Measurements from ENCODE around the gene KIF5A. TPM values are rescaled to one million over a fixed set of nuclear protein-coding genes. Genes with fewer than 3 reads are reported as not detected.

The KIF5A gene
- total RNA-seq, 2 experiments from 2014 or later = 0.64 to 0.89 TPM

DNA sequence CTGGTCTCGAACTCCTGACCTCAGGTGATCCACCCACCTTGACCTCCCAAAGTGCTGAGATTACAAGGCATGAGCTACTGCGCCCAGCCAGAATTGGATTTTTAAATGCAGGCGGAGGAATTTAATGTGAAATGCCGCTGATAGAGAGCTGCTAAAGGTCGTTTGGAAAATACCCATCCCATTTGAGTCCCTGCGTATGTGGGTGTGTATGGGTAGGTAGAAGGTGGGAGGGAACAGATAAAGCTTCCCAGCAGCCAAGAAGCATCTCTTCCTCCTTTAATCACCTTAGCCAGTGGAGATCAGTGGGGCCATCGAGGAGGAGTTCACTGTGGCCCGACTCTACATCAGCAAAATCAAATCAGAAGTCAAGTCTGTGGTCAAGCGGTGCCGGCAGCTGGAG is 25.0 kb downstream of the KIF5A start:
- DNase-seq = no peak
- Mint-ChIP-seq H3K36me3 (ENCODE audit: low read depth) (no peaks in the 10 kb centered on the region), H3K27me3 (no peaks in the 10 kb centered on the region), H3K27ac (no peak overlapping the region), H3K9me3 (no peaks in the 10 kb centered on the region), H3K4me1 (no peaks in the 10 kb centered on the region), H3K4me3 (no peak overlapping the region)
- ChIA-PET CTCF (interaction anchor here (1.3 to 2.4 kb wide), 3 partner anchors 8 to 46 kb away, joined by 4 to 9 read pairs (median 5); no protein-coding TSS in a partner anchor), POLR2A (no interaction called here)

DNA sequence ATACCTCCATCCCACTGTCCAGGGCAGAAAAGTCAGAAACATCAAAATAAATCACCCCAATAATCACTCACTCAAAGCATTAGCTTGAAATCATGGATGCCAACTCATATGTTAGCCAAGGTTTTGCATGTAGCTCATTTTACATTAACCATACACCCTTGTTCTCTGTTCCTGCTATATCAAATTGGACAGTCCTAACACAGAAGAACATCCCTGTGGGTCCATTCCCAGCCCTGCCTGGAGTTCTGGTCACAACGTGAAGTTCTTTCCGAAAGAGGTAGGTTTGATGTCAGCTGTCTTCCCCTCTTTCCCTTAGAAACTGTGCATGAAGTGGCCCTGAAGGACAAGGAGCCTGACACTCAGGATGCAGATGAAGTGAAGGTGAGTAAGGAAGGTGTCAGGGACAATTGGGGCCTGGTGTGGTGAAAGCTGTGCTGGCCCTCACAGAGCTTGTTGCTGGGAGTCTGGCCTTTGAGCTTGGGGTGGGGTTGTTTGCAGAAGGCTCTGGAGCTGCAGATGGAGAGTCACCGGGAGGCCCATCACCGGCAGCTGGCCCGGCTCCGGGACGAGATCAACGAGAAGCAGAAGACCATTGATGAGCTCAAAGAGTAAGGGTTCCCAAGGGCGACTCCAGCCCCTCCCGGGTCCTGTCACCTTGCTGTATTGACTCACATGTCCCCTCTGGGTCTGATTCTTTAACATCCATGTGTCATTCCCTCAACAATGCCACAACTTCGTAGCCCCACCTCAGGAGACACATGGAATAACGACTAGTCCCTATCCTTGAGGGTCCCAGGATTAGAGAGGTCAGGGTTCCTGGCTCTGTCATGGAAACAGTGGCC is 26.1 kb downstream of the KIF5A start:
- DNase-seq = no peak
- POLR2A ChIA-PET = no interaction called here

DNA sequence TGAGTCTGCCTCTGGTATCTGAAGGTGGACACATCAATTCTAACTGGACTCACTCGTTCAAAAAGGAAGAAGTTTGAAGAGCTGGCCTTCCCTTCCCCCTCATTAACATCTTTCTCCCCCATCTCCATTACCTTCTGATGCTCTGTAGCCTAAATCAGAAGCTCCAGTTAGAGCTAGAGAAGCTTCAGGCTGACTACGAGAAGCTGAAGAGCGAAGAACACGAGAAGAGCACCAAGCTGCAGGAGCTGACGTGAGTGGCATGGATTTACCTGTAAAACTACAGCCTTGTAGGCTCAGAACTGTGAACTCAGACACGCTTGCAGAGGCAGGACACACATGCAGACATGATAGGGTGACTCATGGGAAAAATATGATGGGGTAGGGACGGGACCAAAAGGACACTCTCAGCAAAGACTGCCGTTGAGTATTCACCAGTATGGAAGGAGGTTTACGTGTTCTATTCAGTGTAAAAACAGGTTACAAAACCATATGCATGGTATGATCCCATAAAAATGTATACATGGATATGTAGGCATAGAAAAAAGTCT is 26.8 kb downstream of the KIF5A start:
- POLR2A ChIA-PET = no interaction called here
- no peaks in the 10 kb centered on the region for H3K36me3 Mint-ChIP-seq (ENCODE audit: low read depth)

More for the DNA sequence above, 26.1 kb downstream of the KIF5A start:
- Mint-ChIP-seq H3K27me3 (no peaks in the 10 kb centered on the region), H3K9me3 (no peaks in the 10 kb centered on the region), H3K27ac (no peak overlapping the region), H3K4me1 (no peaks in the 10 kb centered on the region), H3K36me3 (ENCODE audit: low read depth) (no peaks in the 10 kb centered on the region), H3K4me3 (no peak overlapping the region)
- CTCF ChIA-PET = interaction anchor here (0.9 to 2.4 kb wide), 6 partner anchors 7 to 118 kb away, joined by 3 to 9 read pairs (median 4); partner anchors contain the start of genes B4GALNT1 and OS9

DNA sequence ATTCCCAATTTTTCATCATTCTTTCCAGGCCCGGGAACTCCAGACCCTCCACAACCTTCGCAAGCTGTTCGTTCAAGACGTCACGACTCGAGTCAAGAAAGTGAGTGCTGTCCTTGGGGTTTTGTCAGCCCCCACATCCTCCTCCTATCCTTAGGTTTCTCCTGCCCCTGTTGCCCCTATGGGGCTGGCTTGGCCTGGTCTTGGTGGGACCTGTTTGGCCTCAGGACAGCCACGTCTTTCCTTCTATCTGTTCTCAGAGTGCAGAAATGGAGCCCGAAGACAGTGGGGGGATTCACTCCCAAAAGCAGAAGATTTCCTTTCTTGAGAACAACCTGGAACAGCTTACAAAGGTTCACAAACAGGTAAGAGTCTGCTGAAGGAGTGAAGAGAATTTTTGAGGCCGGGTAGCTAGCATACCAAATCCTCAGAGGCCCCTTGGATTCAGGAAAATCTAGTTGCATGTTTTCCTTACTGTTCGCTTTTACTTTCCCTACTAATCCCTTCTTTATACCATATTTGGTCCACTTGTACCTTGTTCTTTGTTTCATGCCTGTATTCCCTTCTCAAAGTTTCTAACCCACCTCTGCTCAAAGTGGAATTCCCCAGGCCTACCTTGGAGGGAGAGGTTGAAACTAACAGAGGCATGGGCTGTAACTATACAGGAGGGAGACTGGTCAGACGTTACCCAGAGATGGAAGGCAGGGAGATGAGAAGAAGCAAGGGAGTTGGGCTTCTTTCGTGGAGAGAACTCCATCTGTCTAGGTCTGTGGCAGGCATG is 28.3 kb downstream of the KIF5A start:
- Mint-ChIP-seq H3K4me3 (no peak overlapping the region), H3K9me3 (no peaks in the 10 kb centered on the region), H3K36me3 (ENCODE audit: low read depth) (no peaks in the 10 kb centered on the region), H3K4me1 (peaks cover 2% of the 10 kb centered on the region), H3K27me3 (no peaks in the 10 kb centered on the region), H3K27ac (no peak overlapping the region)
- ChIA-PET CTCF (interaction anchor here (1.0 to 1.2 kb wide), 2 partner anchors 11 to 66 kb away, joined by 3 to 5 read pairs; no protein-coding TSS in a partner anchor), POLR2A (no interaction called here)
- no peak for DNase-seq

More for the DNA sequence above, 26.8 kb downstream of the KIF5A start:
- Mint-ChIP-seq H3K27me3 (no peaks in the 10 kb centered on the region), H3K4me3 (no peak overlapping the region), H3K27ac (no peak overlapping the region), H3K4me1 (no peaks in the 10 kb centered on the region), H3K9me3 (no peaks in the 10 kb centered on the region)
- CTCF ChIA-PET = interaction anchor here (1.6 to 2.4 kb wide), 3 partner anchors 9 to 44 kb away, joined by 5 to 9 read pairs (median 5); no protein-coding TSS in a partner anchor
- no peak for DNase-seq

DNA sequence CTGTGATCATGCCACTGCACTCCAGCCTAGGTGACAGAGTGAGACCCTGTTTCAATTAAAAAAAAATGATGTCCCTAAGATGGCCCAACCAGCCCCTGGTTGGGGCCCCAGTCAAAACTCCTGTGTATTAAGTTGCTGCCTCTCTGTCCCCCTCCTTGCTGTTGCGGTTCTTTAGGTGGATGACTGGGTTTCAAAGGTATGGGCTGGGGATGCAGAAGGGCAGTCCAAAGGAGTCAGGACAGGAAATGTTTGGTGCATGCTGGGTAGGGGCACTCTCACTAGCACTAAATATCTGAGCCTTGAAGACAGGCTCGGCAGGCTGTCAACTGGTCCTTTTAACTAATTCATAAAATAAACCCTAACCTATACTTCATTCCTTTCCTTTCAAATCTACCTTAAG is 29.2 kb downstream of the KIF5A start:
- no peak overlapping the region for H3K4me3 Mint-ChIP-seq
- H3K9me3 Mint-ChIP-seq = no peaks in the 10 kb centered on the region
- H3K4me1 Mint-ChIP-seq = peaks cover 6% of the 10 kb centered on the region
- ChIA-PET CTCF (no interaction called here), POLR2A (no interaction called here)
- no peaks in the 10 kb centered on the region for H3K27me3 Mint-ChIP-seq
- H3K36me3 Mint-ChIP-seq (ENCODE audit: low read depth) = no peaks in the 10 kb centered on the region
- no peak for DNase-seq
- no peak overlapping the region for H3K27ac Mint-ChIP-seq

DNA sequence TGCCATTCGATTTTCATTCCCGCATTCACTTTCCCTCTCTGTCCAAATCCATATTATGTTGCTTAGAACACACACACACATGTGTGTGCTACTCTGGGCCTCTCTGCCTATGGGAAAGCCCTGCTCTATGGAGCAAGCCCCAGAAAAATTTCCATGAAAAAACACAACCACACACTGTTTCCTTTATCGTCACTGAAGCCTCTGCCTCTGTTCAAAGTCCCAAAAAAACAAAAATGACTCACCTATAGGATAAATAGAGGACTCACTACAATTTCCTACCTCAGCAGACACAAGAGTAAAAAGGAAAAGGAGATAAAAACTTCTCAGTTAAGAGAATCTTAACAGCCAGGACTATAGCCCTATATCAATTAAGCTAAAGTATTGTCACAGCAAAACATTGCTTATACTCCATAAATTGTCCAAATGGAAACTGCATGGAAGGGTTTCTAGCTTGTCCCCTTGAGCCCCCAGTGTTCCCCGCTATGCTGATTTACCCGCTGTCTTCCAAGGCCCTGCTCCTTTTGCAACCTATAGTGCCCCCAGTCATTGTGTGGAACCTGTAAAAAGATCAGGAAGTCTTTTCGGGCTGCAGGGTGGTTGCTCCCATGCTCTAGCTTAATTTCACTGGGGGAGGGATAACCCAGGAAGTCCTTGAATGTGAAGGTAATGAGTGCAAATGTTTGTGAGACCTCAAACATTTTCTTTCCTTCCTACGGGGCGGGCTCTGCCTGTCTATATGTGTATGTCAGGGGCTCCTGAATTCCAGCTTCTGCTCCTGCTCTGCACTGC is 30.0 kb downstream of the KIF5A start:
- ChIA-PET CTCF (interaction anchor here (1.0 to 4.7 kb wide), 4 partner anchors 9 to 188 kb away, joined by 3 to 32 read pairs (median 4); no protein-coding TSS in a partner anchor), POLR2A (no interaction called here)
- Mint-ChIP-seq H3K36me3 (ENCODE audit: low read depth) (no peaks in the 10 kb centered on the region), H3K9me3 (no peaks in the 10 kb centered on the region), H3K4me3 (no peak overlapping the region), H3K4me1 (peaks cover 6% of the 10 kb centered on the region), H3K27ac (no peak overlapping the region), H3K27me3 (peaks cover 1% of the 10 kb centered on the region)
- DNase-seq = no peak

DNA sequence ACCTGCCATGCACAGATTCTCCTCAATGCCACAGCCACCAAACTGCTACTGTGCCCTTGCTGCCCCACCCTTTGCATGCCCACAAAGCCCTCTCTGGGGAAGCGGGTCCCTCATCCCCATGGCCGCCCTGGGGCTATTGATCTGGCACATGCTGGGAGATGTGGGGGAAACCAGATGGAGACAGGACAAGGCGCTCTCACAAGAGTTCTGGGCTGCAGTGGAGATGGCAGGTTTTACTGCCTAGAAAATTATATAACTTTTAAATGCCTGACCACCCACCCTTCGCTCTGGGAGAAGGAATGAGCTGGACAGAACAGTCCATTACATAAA is 30.6 kb downstream of the KIF5A start:
- ChIA-PET POLR2A (interaction anchor here (0.6 kb wide), 1 partner anchor 53 kb away, joined by 7 read pairs; no protein-coding TSS in a partner anchor), CTCF (interaction anchor here (1.0 to 4.7 kb wide), 6 partner anchors 9 to 187 kb away, joined by 3 to 32 read pairs (median 4); partner anchors contain the start of gene B4GALNT1)
- no peak overlapping the region for H3K4me3 Mint-ChIP-seq
- H3K27ac Mint-ChIP-seq = no peak overlapping the region
- peaks cover 6% of the 10 kb centered on the region for H3K4me1 Mint-ChIP-seq
- peaks cover 1% of the 10 kb centered on the region for H3K27me3 Mint-ChIP-seq
- H3K9me3 Mint-ChIP-seq = no peaks in the 10 kb centered on the region
- DNase-seq = no peak
- H3K36me3 Mint-ChIP-seq (ENCODE audit: low read depth) = no peaks in the 10 kb centered on the region

DNA sequence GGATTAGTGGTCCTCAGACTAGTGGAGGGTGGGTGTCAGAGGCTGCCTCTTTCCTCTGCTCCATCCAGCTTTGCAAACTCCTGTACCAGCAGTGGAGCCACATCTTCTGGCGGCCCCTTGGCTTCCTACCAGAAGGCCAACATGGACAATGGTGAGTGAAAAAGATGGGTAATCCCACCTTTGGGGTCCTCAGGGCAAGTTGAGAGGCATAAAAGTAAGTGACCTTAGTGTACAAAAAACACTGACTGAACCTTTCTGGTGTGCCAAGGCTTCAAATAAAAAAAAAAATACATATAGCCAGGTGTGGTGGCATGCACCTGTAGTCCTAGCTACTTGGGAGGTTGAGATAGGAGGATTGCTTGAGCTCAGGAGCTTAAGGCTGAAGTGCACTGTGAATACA is 32.0 kb downstream of the KIF5A start:
- no peak overlapping the region for H3K4me3 Mint-ChIP-seq
- no peaks in the 10 kb centered on the region for H3K36me3 Mint-ChIP-seq (ENCODE audit: low read depth)
- ChIA-PET CTCF (interaction anchor here (1.1 to 4.7 kb wide), 5 partner anchors 8 to 138 kb away, joined by 3 to 32 read pairs (median 4); no protein-coding TSS in a partner anchor), POLR2A (no interaction called here)
- DNase-seq = no peak
- H3K27ac Mint-ChIP-seq = no peak overlapping the region
- H3K9me3 Mint-ChIP-seq = no peaks in the 10 kb centered on the region
- H3K27me3 Mint-ChIP-seq = peaks cover 1% of the 10 kb centered on the region
- H3K4me1 Mint-ChIP-seq = peaks cover 6% of the 10 kb centered on the region

DNA sequence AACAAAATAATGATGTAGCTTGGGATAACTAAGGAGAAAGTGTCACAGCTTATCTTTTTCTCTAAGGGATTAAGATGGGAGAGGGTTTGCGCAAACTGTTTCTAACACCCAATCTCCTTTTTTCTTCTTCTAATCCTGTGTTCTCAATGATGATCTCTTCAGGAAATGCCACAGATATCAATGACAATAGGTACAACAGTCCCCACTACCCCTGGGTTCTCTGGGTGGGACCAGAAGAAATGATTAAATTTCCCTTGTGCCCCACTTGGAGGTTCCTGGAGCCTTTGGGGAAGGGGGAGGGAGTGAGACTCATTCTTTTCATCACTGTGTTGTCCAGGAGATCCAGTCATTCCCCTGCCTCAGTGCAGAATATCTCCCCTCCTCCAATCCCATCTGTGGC is 32.6 kb downstream of the KIF5A start:
- no peak for DNase-seq
- H3K27ac Mint-ChIP-seq = no peak overlapping the region
- H3K4me1 Mint-ChIP-seq = peaks cover 6% of the 10 kb centered on the region
- no peaks in the 10 kb centered on the region for H3K36me3 Mint-ChIP-seq (ENCODE audit: low read depth)
- no peak overlapping the region for H3K4me3 Mint-ChIP-seq
- ChIA-PET POLR2A (no interaction called here), CTCF (interaction anchor here (0.6 to 4.7 kb wide), 17 partner anchors 7 to 235 kb away, joined by 3 to 32 read pairs (median 4); partner anchors contain the start of genes CDK4 and DCTN2)
- H3K27me3 Mint-ChIP-seq = peaks cover 1% of the 10 kb centered on the region
- no peaks in the 10 kb centered on the region for H3K9me3 Mint-ChIP-seq

DNA sequence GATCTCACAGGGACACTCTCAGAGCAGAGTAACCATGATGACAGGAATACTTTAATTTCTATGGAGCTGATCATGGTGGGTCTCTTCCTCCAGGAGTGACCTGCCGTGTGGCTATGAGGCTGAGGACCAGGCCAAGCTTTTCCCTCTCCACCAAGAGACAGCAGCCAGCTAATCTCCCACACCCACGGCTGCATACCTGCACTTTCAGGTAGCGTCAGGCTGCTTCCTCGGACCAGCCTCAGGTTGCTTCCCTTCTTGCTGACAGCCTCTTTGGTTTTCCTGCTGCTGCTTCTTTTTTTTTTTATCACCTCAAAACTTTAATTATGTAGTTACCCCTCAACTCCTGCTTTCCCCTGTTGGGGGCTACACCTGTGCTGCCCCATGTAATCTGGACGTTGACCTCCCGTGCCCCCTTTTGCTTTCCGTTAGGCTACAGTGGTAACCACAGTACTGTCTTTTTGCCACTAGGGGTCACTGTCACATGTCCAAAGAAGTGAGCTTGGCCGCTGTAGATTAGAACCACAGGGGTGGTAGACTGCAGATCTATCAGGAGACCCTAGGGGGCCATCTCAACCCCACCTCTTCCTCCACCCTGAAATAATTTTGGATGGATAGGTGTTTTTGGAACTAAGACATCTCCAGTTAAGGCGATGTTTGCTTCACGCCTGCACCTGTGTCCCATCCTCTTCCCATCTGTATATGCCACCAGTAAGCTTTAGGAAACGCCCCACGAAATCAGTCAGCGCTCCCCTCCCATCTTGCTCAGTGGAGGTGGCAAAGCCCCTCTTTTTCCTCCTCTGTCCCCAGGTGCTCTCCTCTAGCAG is 33.4 kb downstream of the KIF5A start:
- peaks cover 1% of the 10 kb centered on the region for H3K27me3 Mint-ChIP-seq
- H3K27ac Mint-ChIP-seq = no peak overlapping the region
- CTCF ChIA-PET = interaction anchor here (0.6 to 4.7 kb wide), 34 partner anchors 8 to 234 kb away, joined by 3 to 32 read pairs (median 4); partner anchors contain the start of genes ARHGEF25, B4GALNT1, CDK4 and DCTN2
- POLR2A ChIA-PET = interaction anchor here (0.6 kb wide), 1 partner anchor 158 kb away, joined by 4 read pairs; no protein-coding TSS in a partner anchor
- H3K4me3 Mint-ChIP-seq = no peak overlapping the region
- peaks cover 6% of the 10 kb centered on the region for H3K4me1 Mint-ChIP-seq
- no peaks in the 10 kb centered on the region for H3K9me3 Mint-ChIP-seq
- peak; percentile 83 for DNase-seq
- no peaks in the 10 kb centered on the region for H3K36me3 Mint-ChIP-seq (ENCODE audit: low read depth)

DNA sequence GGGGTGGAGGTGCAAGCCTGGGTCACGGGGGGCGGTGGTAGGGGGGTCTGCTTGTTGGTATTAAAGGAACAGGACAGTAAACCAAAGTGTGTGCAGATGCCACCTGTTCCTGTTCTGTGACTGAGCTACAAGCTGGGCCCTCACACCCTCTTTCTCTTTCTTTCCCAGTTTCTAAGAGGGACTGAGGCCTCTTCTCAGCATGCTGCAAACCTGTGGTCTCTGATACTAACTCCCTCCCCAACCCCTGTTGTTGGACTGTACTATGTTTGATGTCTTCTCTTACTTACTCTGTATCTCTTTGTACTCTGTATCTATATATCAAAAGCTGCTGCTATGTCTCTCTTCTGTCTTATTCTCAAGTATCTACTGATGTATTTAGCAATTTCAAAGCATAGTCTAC is 34.2 kb downstream of the KIF5A start:
- ChIA-PET CTCF (interaction anchor here (0.8 to 4.7 kb wide), 16 partner anchors 9 to 172 kb away, joined by 3 to 32 read pairs (median 4); partner anchors contain the start of genes ARHGEF25, B4GALNT1, CDK4 and TSPAN31), POLR2A (no interaction called here)
- no peaks in the 10 kb centered on the region for H3K9me3 Mint-ChIP-seq
- H3K27me3 Mint-ChIP-seq = peaks cover 1% of the 10 kb centered on the region
- no peak for DNase-seq
- H3K4me3 Mint-ChIP-seq = no peak overlapping the region
- H3K36me3 Mint-ChIP-seq (ENCODE audit: low read depth) = no peaks in the 10 kb centered on the region
- H3K4me1 Mint-ChIP-seq = peaks cover 6% of the 10 kb centered on the region
- H3K27ac Mint-ChIP-seq = no peak overlapping the region

Data from activated CD4-positive, alpha-beta T cell treated with anti-CD3 and anti-CD28 coated beads, Interleukin-2, amount 10 ng/mL, durations not matched to agents 7 days and 5 days (primary cell).